KOPT-K1 (cell line): ENCODE results near the gene POU6F2.

Experiments used
- H3K27ac ChIP-seq: fragments of 200-600 bp; sonication (generic); 2 replicates; pipeline ENCODE4 v1.5.1; 2016; ENCODE audit warnings: antibody characterized with exemption, mild to moderate bottlenecking, low read depth, low read length; ENCODE audit not compliant: poor library complexity, severe bottlenecking
- H3K36me3 ChIP-seq: fragments of 200-600 bp; sonication (generic); 2 replicates; pipeline ENCODE4 v1.5.1; 2017; ENCODE audit warnings: antibody characterized with exemption, mild to moderate bottlenecking, low read length, moderate library complexity; ENCODE audit not compliant: insufficient read depth
- H3K9me3 ChIP-seq: fragments of 200-600 bp; sonication (generic); 2 replicates; pipeline ENCODE4 v1.5.1; 2017; ENCODE audit warnings: antibody characterized with exemption, low read length, mild to moderate bottlenecking; ENCODE audit not compliant: insufficient read depth, poor library complexity, severe bottlenecking

Gene POU6F2

GRCh38 chr7:39446546-39446945, 468.8 kb downstream of the POU6F2 start:
- Histone ChIP-seq H3K36me3 (no peaks in the 10 kb centered on the region), H3K27ac (no peak overlapping the region), H3K9me3 (no peaks in the 10 kb centered on the region)

- H3K9me3 ChIP-seq = no peaks in the 10 kb centered on the region
- no peaks in the 10 kb centered on the region for H3K36me3 ChIP-seq
- H3K27ac ChIP-seq = no peak overlapping the region
Observed at GRCh38 chr7:39451901-39452300, 474.2 kb downstream of the POU6F2 start.

- H3K9me3 ChIP-seq = no peaks in the 10 kb centered on the region
- no peaks in the 10 kb centered on the region for H3K36me3 ChIP-seq
- no peak overlapping the region for H3K27ac ChIP-seq
Observed at GRCh38 chr7:39453743-39454355, 476.1 kb downstream of the POU6F2 start.

GRCh38 chr7:39458061-39458745, 480.5 kb downstream of the POU6F2 start:
- H3K9me3 ChIP-seq = no peaks in the 10 kb centered on the region
- H3K36me3 ChIP-seq = no peaks in the 10 kb centered on the region
- no peak overlapping the region for H3K27ac ChIP-seq

GRCh38 chr7:39459636-39460035, 481.9 kb downstream of the POU6F2 start:
- no peaks in the 10 kb centered on the region for H3K9me3 ChIP-seq
- no peak overlapping the region for H3K27ac ChIP-seq
- no peaks in the 10 kb centered on the region for H3K36me3 ChIP-seq

- Histone ChIP-seq H3K27ac (no peak overlapping the region), H3K9me3 (no peaks in the 10 kb centered on the region), H3K36me3 (no peaks in the 10 kb centered on the region)
Observed at GRCh38 chr7:39460486-39460885, 482.8 kb downstream of the POU6F2 start.

GRCh38 chr7:39461263-39461820, 483.6 kb downstream of the POU6F2 start:
- Histone ChIP-seq H3K27ac (no peak overlapping the region), H3K9me3 (no peaks in the 10 kb centered on the region), H3K36me3 (no peaks in the 10 kb centered on the region)

- Histone ChIP-seq H3K36me3 (no peaks in the 10 kb centered on the region), H3K9me3 (no peaks in the 10 kb centered on the region), H3K27ac (no peak overlapping the region)
Observed at GRCh38 chr7:39463252-39463651, 485.5 kb downstream of the POU6F2 start.

- no peak overlapping the region for H3K27ac ChIP-seq
- H3K36me3 ChIP-seq = no peaks in the 10 kb centered on the region
- no peaks in the 10 kb centered on the region for H3K9me3 ChIP-seq
Observed at GRCh38 chr7:39464350-39465054, 486.8 kb downstream of the POU6F2 start.

- Histone ChIP-seq H3K27ac (no peak overlapping the region), H3K36me3 (no peaks in the 10 kb centered on the region), H3K9me3 (no peaks in the 10 kb centered on the region)
Observed at GRCh38 chr7:39465055-39465929, 487.6 kb downstream of the POU6F2 start.

GRCh38 chr7:39468261-39468660, 490.6 kb downstream of the POU6F2 start:
- Histone ChIP-seq H3K36me3 (no peaks in the 10 kb centered on the region), H3K9me3 (no peaks in the 10 kb centered on the region), H3K27ac (no peak overlapping the region)

GRCh38 chr7:39468808-39469374, 491.2 kb downstream of the POU6F2 start:
- Histone ChIP-seq H3K9me3 (no peaks in the 10 kb centered on the region), H3K27ac (no peak overlapping the region), H3K36me3 (no peaks in the 10 kb centered on the region)

- Histone ChIP-seq H3K36me3 (no peaks in the 10 kb centered on the region), H3K9me3 (peaks cover 8% of the 10 kb centered on the region), H3K27ac (no peak overlapping the region)
Observed at GRCh38 chr7:39480901-39481300, 503.2 kb downstream of the POU6F2 start.
